Choroid plexus epithelial cell (primary cell): ENCODE data around the gene ZSCAN25.

Experiments
- DNase-seq: peaks from one replicate; pipeline ENCODE4 v3.0.0-alpha.2; 2010; ENCODE audit warnings: low read depth
- H3K4me3 ChIP-seq: 2 replicates; pipeline ENCODE4 v1.5.1; 2011; ENCODE audit warnings: low read depth, mild to moderate bottlenecking, control low read depth, low read length, moderate library complexity
- CTCF ChIP-seq: conservative IDR thresholded peaks from 2 replicates; pipeline ENCODE4 v1.5.1; 2011; ENCODE audit warnings: low read depth, mild to moderate bottlenecking, control low read depth, inconsistent platforms, low read length, moderate library complexity

The ZSCAN25 gene

GRCh38 chr7:99677648-99678045 is 60.9 kb downstream of the ZSCAN25 start:
- TF ChIP-seq CTCF = no peak
- H3K4me3 ChIP-seq = no peak overlapping the region
- DNase-seq = no peak

- peak; percentile 13 for DNase-seq
- no peak for TF ChIP-seq CTCF
- no peak overlapping the region for H3K4me3 ChIP-seq
Measured at GRCh38 chr7:99679032-99679399, 62.3 kb downstream of the ZSCAN25 start.

- DNase-seq = no peak
- no peak for TF ChIP-seq CTCF
- H3K4me3 ChIP-seq = no peak within 1 kb of the TSS
Measured at GRCh38 chr7:99679400-99680191, 62.9 kb downstream of the ZSCAN25 start, which contains the start of gene CYP3A5. Gene CYP3A5 (minus strand): TSS chr7:99679996. CDS start chr7:99679896, 100 bp downstream.
